ENCODE measurements around the gene ZNF320. TPM values are rescaled to one million over a fixed set of nuclear protein-coding genes. Genes with fewer than 3 reads are reported as not detected.
A peak's percentile ranks its signal among the peaks of the same experiment; 100 is the strongest.
"Not testable (repeated sequence)": the region's sequence is repeated elsewhere in the genome, so short reads cannot be mapped to it uniquely, and the experiment has no call there.

Gene ZNF320
- 10 to 100 TPM in 1 of 2 donors, 1 to 10 TPM in 1; 9.9 to 13.0 TPM for total RNA-seq

- peaks cover 13 to 33% of the 10 kb centered on the region in 2 donors for H3K36me3 Mint-ChIP-seq (ENCODE audit: insufficient read depth in 2 of 2)
- H3K4me3 Mint-ChIP-seq: peak within 1 kb of the TSS; percentile 90 to 93
- peak; percentile 95 for DNase-seq
- peaks cover 19% of the 10 kb centered on the region for H3K4me1 Mint-ChIP-seq (ENCODE audit: low read depth)
- peak; percentile 100 for ATAC-seq (replicated peaks in 1 of 2)
- H3K27ac Mint-ChIP-seq: peak within 1 kb of the TSS; percentile 82
- H3K9me3 Mint-ChIP-seq: peaks cover 6 to 8% of the 10 kb centered on the region in 2 donors
- no peaks in the 10 kb centered on the region for H3K27me3 Mint-ChIP-seq (ENCODE audit: low read depth)
Measured at GRCh38 chr19:52897138-52897935, at the start of gene ZNF320. Gene ZNF320, minus strand, starts transcription at chr19:52897635. Its CDS starts 7,380 bp downstream, at chr19:52890255.

GRCh38 chr19:52946322-52947310 lies 49.2 kb upstream of the ZNF320 start:
- H3K4me1 Mint-ChIP-seq (ENCODE audit: low read depth): peaks cover 4% of the 10 kb centered on the region
- peaks cover 11 to 25% of the 10 kb centered on the region in 2 donors for H3K9me3 Mint-ChIP-seq

GRCh38 chr19:52945652-52946321 lies 48.4 kb upstream of the ZNF320 start:
- Mint-ChIP-seq H3K4me3 (no peak overlapping the region), H3K27ac (no peak overlapping the region), H3K27me3 (ENCODE audit: low read depth) (no peaks in the 10 kb centered on the region), H3K4me1 (ENCODE audit: low read depth) (peaks cover 12% of the 10 kb centered on the region), H3K9me3 (peaks cover 7 to 24% of the 10 kb centered on the region in 2 donors), H3K36me3 (ENCODE audit: insufficient read depth in 2 of 2) (peaks cover 33 to 36% of the 10 kb centered on the region in 2 donors)
- DNase-seq (no peak), ATAC-seq (replicated peaks in 1 of 2) (no peak)

More at GRCh38 chr19:52946322-52947310, 49.2 kb upstream of the ZNF320 start:
- Mint-ChIP-seq H3K27me3 (ENCODE audit: low read depth) (no peaks in the 10 kb centered on the region), H3K36me3 (ENCODE audit: insufficient read depth in 2 of 2) (peaks cover 36 to 41% of the 10 kb centered on the region in 2 donors), H3K27ac (no peak overlapping the region), H3K4me3 (no peak overlapping the region)
- no peak for ATAC-seq (replicated peaks in 1 of 2)
- DNase-seq: no peak

GRCh38 chr19:52944703-52945493 lies 47.5 kb upstream of the ZNF320 start:
- ATAC-seq (replicated peaks in 1 of 2); H3K4me3 Mint-ChIP-seq: not testable (repeated sequence)

GRCh38 chr19:52943884-52944643 lies 46.6 kb upstream of the ZNF320 start:
- Mint-ChIP-seq H3K27ac (no peak overlapping the region), H3K27me3 (ENCODE audit: low read depth) (no peaks in the 10 kb centered on the region), H3K9me3 (peaks cover 0 to 9% of the 10 kb centered on the region in 2 donors), H3K4me3 (no peak overlapping the region), H3K4me1 (ENCODE audit: low read depth) (peaks cover 17% of the 10 kb centered on the region), H3K36me3 (ENCODE audit: insufficient read depth in 2 of 2) (peaks cover 17 to 20% of the 10 kb centered on the region in 2 donors)
- DNase-seq (no peak), ATAC-seq (replicated peaks in 1 of 2) (no peak)

More at GRCh38 chr19:52944703-52945493, 47.5 kb upstream of the ZNF320 start:
- DNase-seq; H3K27ac Mint-ChIP-seq; H3K27me3 Mint-ChIP-seq (ENCODE audit: low read depth): not testable (repeated sequence)
- Mint-ChIP-seq H3K36me3 (ENCODE audit: insufficient read depth in 2 of 2) (peaks cover 24 to 27% of the 10 kb centered on the region in 2 donors), H3K4me1 (ENCODE audit: low read depth) (peaks cover 12% of the 10 kb centered on the region), H3K9me3 (peaks cover 0 to 15% of the 10 kb centered on the region in 2 donors)

- Mint-ChIP-seq H3K27me3 (ENCODE audit: low read depth) (no peaks in the 10 kb centered on the region), H3K4me3 (peak overlapping the region; percentile 96), H3K4me1 (ENCODE audit: low read depth) (peaks cover 25% of the 10 kb centered on the region), H3K27ac (no peak overlapping the region), H3K9me3 (peaks cover 0 to 12% of the 10 kb centered on the region in 2 donors), H3K36me3 (ENCODE audit: insufficient read depth in 2 of 2) (peaks cover 22 to 26% of the 10 kb centered on the region in 2 donors)
- ATAC-seq (replicated peaks in 1 of 2): no peak
- no peak for DNase-seq
Measured at GRCh38 chr19:52943134-52943883, 45.9 kb upstream of the ZNF320 start.

- Mint-ChIP-seq H3K36me3 (ENCODE audit: insufficient read depth in 2 of 2) (peaks cover 20 to 25% of the 10 kb centered on the region in 2 donors), H3K4me3 (peak overlapping the region; percentile 96), H3K9me3 (peaks cover 0 to 12% of the 10 kb centered on the region in 2 donors)
Measured at GRCh38 chr19:52942386-52943133, 45.1 kb upstream of the ZNF320 start.

GRCh38 chr19:52941941-52942385 lies 44.5 kb upstream of the ZNF320 start:
- H3K27me3 Mint-ChIP-seq (ENCODE audit: low read depth): no peaks in the 10 kb centered on the region
- peak; percentile 9 to 19 for DNase-seq
- ATAC-seq (replicated peaks in 1 of 2): peak; percentile 27 to 42
- H3K36me3 Mint-ChIP-seq (ENCODE audit: insufficient read depth in 2 of 2): peaks cover 21 to 24% of the 10 kb centered on the region in 2 donors
- peak overlapping the region; percentile 96 for H3K4me3 Mint-ChIP-seq
- H3K27ac Mint-ChIP-seq: peak overlapping the region; percentile 24
- H3K9me3 Mint-ChIP-seq: peaks cover under 1 to 10% of the 10 kb centered on the region in 2 donors
- H3K4me1 Mint-ChIP-seq (ENCODE audit: low read depth): peaks cover 26% of the 10 kb centered on the region

More at GRCh38 chr19:52942386-52943133, 45.1 kb upstream of the ZNF320 start:
- peak overlapping the region; percentile 24 for H3K27ac Mint-ChIP-seq
- H3K4me1 Mint-ChIP-seq (ENCODE audit: low read depth): peaks cover 26% of the 10 kb centered on the region
- ATAC-seq (replicated peaks in 1 of 2) (peak; percentile 100), DNase-seq (peak; percentile 96 to 97)
- H3K27me3 Mint-ChIP-seq (ENCODE audit: low read depth): no peaks in the 10 kb centered on the region

GRCh38 chr19:52941523-52941922 lies 44.1 kb upstream of the ZNF320 start:
- Mint-ChIP-seq H3K4me3 (peak overlapping the region; percentile 96), H3K9me3 (peaks cover 5 to 10% of the 10 kb centered on the region in 2 donors), H3K4me1 (ENCODE audit: low read depth) (peaks cover 29% of the 10 kb centered on the region), H3K36me3 (ENCODE audit: insufficient read depth in 2 of 2) (peaks cover 25 to 28% of the 10 kb centered on the region in 2 donors), H3K27ac (peak overlapping the region; percentile 24)
- DNase-seq; H3K27me3 Mint-ChIP-seq (ENCODE audit: low read depth); ATAC-seq (replicated peaks in 1 of 2): not testable (repeated sequence)

GRCh38 chr19:52940905-52941304 lies 43.5 kb upstream of the ZNF320 start:
- H3K4me1 Mint-ChIP-seq (ENCODE audit: low read depth): peaks cover 32% of the 10 kb centered on the region
- not testable (repeated sequence) for H3K9me3 Mint-ChIP-seq
- H3K4me3 Mint-ChIP-seq: peak overlapping the region; percentile 96

More at GRCh38 chr19:52940905-52941304, 43.5 kb upstream of the ZNF320 start:
- not testable (repeated sequence) for H3K27me3 Mint-ChIP-seq (ENCODE audit: low read depth); ATAC-seq (replicated peaks in 1 of 2); DNase-seq
- Mint-ChIP-seq H3K36me3 (ENCODE audit: insufficient read depth in 2 of 2) (peaks cover 22 to 27% of the 10 kb centered on the region in 2 donors), H3K27ac (peak overlapping the region; percentile 24)
